ENCODE results near the gene PYGB.
"Not testable (repeated sequence)": the region's sequence is repeated elsewhere in the genome, so short reads cannot be mapped to it uniquely, and the experiment has no call there.

The PYGB gene

GRCh38 chr20:25249198-25249931 lies 1.5 kb downstream of the PYGB start:
- no peak for DNase-seq

DNA sequence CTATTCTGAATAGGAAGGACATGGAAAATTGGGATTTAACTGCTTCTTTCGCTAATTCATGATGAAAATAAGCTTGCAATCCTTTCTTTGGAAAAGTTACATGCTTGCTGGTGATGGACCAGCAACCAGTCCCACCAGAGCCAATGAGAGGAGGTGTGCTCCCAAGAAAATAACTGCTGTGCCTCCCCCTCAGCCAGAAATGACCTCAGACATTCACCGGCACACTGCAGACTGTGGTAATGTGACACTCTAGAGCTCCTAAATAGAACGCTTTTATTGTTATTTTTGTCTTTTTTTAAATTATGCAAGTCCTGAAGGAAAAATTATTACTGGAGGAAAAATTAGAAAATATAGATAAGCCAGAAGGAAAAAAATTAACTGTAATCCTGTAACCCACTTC lies 2.6 kb downstream of the PYGB start:
- no peak for DNase-seq

GRCh38 chr20:25251019-25251418 lies 3.1 kb downstream of the PYGB start:
- DNase-seq = no peak

- DNase-seq = no peak
These were observed 3.7 kb downstream of the PYGB start for GRCh38 chr20:25251558-25251957.

DNA sequence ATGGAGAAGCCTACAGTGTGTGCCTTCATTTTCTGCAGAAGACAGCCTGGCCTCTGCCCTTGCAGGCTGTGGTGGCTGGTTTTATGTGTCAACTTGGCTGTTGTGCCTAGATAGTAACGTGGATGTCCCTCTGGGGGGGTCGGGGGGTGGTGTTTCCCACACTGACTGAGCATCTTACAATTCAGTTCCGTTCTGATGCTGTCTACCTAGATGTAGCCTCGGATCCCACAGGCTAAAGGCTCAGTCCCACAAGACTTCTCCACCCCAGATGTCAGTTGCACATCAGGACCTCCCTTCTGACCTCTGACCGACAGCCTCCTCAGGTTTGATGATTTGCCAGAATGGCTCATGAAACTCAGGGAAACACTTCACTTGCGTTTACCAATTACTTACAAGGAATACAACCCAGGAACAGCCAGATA lies 4.4 kb downstream of the PYGB start:
- no peak for DNase-seq

GRCh38 chr20:25252686-25253421 lies 5.0 kb downstream of the PYGB start:
- DNase-seq = no peak

DNA sequence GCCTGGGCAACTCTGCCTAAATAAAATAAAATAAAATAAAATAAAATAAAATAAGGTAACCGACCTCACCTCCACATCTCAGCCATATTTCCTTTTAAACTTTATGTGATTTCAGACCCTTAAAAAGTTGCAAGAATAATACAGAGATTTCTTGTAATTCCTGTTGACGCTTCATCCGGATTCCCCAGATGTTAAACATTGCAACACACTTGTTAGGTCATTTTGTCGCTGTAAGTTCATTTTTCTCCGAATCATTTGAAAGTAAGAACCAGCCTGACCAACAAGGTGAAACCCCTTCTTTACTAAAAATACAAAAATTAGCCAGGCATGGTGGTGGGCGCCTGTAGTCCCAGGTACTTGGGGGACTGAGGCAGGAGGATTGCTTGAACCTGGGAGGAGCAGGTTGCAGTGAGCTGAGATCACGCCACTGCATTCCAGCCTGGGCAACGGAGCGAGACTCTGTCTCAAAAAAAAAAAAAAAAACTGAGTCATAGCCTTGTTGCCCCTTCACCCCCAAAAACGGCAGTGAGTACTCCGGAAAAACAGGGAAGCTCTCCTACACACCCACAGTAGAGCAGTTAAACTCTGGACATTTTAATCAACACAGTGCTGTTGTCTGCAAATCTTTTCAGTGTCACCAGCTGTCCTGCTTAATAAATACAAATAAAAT lies 5.9 kb downstream of the PYGB start:
- no peak for DNase-seq

DNA sequence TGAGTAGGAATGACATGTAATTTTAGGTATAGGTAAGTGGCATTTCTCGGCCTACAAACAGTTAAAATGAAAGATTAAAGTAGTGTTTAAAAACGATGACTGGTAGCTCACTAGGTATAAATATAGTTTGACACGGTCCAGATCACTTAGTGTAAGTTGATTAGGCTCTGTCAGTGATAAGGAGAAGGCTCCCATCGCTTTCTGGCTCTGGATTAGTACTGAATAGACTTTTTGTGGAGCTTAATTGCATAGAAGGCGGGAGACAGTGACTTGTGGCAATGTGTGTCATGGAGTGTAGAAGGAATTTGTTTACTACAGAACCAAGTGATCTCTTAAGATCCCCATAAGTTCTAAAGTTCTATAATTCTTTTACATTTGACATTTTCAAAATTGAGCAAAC lies 6.7 kb downstream of the PYGB start:
- no peak for DNase-seq

GRCh38 chr20:25254986-25255680 lies 7.2 kb downstream of the PYGB start:
- no peak for DNase-seq

GRCh38 chr20:25256226-25256859 lies 8.5 kb downstream of the PYGB start:
- DNase-seq = no peak

GRCh38 chr20:25257130-25257529 lies 9.2 kb downstream of the PYGB start:
- DNase-seq = no peak

- DNase-seq = no peak
These were observed 10.0 kb downstream of the PYGB start for GRCh38 chr20:25257756-25258475.

- DNase-seq = no peak
These were observed 10.6 kb downstream of the PYGB start for GRCh38 chr20:25258476-25258805.

DNA sequence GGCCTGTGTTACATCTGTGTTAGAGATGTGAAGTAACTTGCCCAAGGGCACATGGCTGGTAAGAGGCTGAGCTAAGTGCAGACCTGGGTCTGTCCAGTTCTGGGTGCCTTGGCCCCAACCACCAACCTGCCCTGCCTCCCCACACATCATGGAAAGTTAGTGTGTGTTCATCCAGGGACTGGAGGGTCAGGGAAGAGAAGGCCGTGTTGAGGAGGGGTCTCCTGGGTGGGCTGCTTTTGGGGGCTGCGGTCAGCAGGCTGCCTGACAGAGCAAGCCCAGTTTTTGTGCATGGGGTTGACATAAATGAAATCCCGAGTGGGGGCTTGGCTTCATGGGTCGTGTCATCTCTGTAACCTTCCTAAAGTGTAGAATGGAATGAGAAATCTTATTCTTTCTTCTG lies 10.9 kb downstream of the PYGB start:
- DNase-seq = no peak

GRCh38 chr20:25259358-25259757 lies 11.5 kb downstream of the PYGB start:
- DNase-seq = no peak

GRCh38 chr20:25259788-25260254 lies 11.9 kb downstream of the PYGB start:
- DNase-seq = no peak

DNA sequence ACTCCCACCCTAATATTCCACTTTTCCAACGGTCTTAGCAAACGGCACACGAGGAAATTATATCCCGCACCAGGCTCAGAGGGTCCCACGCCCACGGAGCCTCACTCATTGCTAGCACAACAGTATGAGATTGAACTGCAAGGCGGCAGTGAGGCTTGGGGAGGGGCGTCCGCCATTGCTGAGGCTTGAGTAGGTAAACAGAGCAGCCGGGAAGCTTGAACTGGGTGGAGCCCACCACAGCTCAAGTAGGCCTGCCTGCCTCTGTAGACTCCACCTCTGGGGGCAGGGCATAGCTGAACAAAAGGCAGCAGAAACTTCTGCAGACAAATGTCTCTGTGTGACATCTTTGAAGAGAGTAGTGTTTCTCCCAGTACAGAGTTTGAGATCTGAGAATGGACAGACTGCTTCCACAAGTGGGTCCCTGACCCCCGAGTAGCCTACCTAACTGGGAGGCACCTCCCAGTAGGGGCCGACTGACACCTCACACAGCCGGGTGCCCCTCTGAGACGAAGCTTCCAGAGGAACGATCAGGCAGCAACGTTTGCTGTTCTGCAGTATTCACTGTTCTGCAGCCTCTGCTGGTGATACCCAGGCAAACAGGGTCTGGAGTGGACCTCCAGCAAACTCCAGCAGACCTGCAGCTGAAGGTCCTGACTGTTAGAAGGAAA lies 13.0 kb downstream of the PYGB start:
- DNase-seq = not testable (repeated sequence)

DNA sequence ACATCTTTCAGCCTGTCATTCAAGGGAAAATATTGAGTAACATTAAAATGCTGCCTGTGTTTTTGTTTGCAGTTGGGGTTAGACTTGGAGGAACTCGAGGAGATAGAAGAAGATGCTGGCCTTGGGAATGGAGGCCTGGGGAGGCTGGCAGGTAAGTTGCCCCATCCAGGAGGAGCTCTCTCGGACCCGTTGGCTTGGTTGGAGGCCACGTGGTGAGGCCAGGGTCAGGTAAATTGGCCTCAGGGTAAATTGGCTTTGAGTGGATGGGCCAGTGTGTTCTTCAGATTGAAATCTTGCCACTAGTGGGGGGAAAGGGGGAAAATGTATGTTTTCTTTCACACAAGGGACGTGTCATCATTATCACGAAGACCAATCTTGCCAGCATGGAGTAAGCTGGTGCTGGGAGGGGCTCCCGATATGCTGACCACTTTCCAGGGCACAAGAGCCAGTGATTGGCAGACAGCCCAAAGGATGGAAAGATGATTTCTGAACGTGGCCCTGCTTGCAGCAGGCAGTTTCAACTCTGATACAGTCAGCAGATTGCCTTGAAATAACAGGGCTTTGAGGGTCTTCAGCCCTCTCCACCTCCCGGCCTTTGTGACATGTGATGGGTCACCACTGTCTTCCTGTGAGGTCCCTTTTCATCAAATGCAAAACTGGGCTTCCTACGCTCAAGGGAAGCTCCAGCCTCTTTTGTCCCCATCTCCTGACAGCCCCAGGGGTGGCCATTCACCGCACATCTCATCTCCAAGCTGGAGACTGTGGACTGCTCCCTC lies 21.4 kb downstream of the PYGB start:
- DNase-seq = no peak

DNA sequence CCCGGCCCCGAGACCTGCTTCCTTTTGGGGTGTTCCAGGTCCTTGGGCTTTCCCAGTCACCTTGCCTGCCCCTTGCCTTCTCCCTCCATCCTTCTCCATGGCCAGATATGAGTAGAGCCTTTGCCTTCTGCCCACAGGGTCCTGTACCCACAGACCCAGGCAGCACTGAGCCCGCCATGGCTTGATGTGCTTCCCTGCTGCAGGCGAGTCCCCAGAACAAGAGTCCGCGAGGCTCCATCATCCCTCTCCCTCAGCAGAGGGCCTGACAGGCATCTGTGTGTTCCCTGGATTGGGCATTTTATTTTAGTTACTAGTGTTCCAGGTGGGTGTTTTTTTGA lies 21.9 kb downstream of the PYGB start:
- no peak for DNase-seq

DNA sequence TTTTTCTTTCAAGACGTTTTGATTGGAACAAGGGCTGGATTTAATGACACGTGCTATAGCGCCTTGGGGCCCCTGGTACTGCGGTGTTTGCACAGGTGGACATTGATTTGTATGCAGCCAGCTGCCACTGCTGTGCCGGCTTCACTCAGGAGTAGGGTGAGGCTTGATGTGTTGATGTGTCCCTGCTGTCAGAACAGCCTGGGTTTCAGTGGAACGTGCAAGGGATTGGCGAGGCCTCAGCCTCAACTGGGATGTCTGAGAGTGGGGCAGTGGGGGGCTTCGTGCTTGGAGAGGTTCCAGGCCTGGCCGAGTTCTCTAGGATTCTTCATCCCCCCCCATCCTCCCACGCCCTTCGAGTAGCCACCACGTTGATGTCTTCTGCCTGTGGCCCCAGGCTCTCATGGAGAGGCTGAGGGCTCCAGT lies 23.0 kb downstream of the PYGB start:
- DNase-seq = peak; percentile 5
